HCT116 (cell line): Measurements from ENCODE around the gene KRTAP2-2. TPM values are rescaled to one million over a fixed set of nuclear protein-coding genes. Genes with fewer than 3 reads are reported as not detected.

ENCODE experiments used
- ATAC-seq: fragments of 200-7000 bp; cut with Tn5 transposase; 2 replicates; pipeline ENCODE4 v1.9.1; 2020; ENCODE audit warnings: mild to moderate bottlenecking, moderate library complexity
- BruUV-seq: library from RNA; stranded (reverse); fragments of 400-500 nt; replicated peaks from 2 replicates; lab custom pipeline; 2021; lab: Mats Ljungman, UMichigan
- CTCF ChIA-PET: fragments of 300-600 bp; sonication (Branson Sonifier 250); formaldehyde crosslinking; loops from one replicate; lab custom pipeline; 2021; ENCODE audit warnings: antibody characterized with exemption; lab: Charles Lee
- POLR2A ChIA-PET: fragments of 300-600, 350-600 bp; sonication (Branson Sonifier 250); formaldehyde crosslinking; loops from one replicate; lab custom pipeline; 2021; ENCODE audit warnings: antibody characterized with exemption; lab: Charles Lee
- RAD21 ChIA-PET, 2 experiments: fragments of 300-600 bp; sonication (Branson Sonifier 250); formaldehyde crosslinking; loops; one replicate each; lab custom pipeline; 2023; ENCODE audit warnings: low total read pairs in 2 of 2; ENCODE audit not compliant: uncharacterized antibody in 2 of 2, unreplicated experiment in 2 of 2, low non-redundant PET in 1 of 2; lab: Charles Lee
- DNase-seq: peaks from one replicate; pipeline ENCODE4 v3.0.0-alpha.2; 2010; ENCODE audit warnings: low read depth, low spot score
- H2AFZ ChIP-seq: fragments of 200-600 bp; shearing (Covaris generic), sonication (generic); 2 replicates; pipeline ENCODE4 v1.6.1; 2017; ENCODE audit warnings: low read depth, mixed run types, mixed read lengths, antibody characterized with exemption, low read length; ENCODE audit not compliant: poor library complexity, severe bottlenecking
- H3K27ac ChIP-seq: 2 replicates; pipeline ENCODE4 v1.5.1; 2012; ENCODE audit warnings: low read depth, low read length
- H3K27me3 ChIP-seq: fragments of 200-600 bp; sonication (generic); 2 replicates; pipeline ENCODE4 v1.6.1; 2016; ENCODE audit warnings: mixed run types, low read length, mixed read lengths; ENCODE audit not compliant: insufficient read depth
- H3K36me3 ChIP-seq, 2 experiments: fragments of 200-500 bp in 1 of 2; fragments of 200-600 bp in 1 of 2; sonication (Bioruptor generic) in 1 of 2; sonication (generic) in 1 of 2; 2 replicates each; pipeline versions ENCODE4 v1.5.1 to v1.6.1; 2014 to 2016; ENCODE audit warnings: low read length in 2 of 2, inconsistent platforms in 1 of 2, mixed read lengths in 1 of 2, mixed run types in 1 of 2; ENCODE audit not compliant: insufficient read depth in 2 of 2, control insufficient read depth in 1 of 2
- H3K4me1 ChIP-seq, 2 experiments: fragments of 200-600 bp in 1 of 2; sonication (generic) in 1 of 2; 2 replicates each; pipeline versions ENCODE4 v1.5.1 to v1.6.1; 2012 to 2017; ENCODE audit warnings: low read length in 2 of 2, inconsistent platforms in 1 of 2, mild to moderate bottlenecking in 1 of 2, mixed read lengths in 1 of 2, mixed run types in 1 of 2, moderate library complexity in 1 of 2; ENCODE audit not compliant: insufficient read depth in 2 of 2, control insufficient read depth in 1 of 2
- H3K4me2 ChIP-seq: fragments of 200-600 bp; sonication (generic); 2 replicates; pipeline ENCODE4 v1.6.1; 2017; ENCODE audit warnings: mixed run types, low read length, mixed read lengths
- H3K4me3 ChIP-seq, 2 experiments: fragments of 200-600 bp in 1 of 2; sonication (generic) in 1 of 2; replicated peaks in 1 of 2; 2 replicates each; pipeline ENCODE4 v1.5.1; 2011 to 2016; ENCODE audit warnings: low read length in 2 of 2, control low read depth in 1 of 2, low read depth in 1 of 2, mild to moderate bottlenecking in 1 of 2, mixed read lengths in 1 of 2, mixed run types in 1 of 2
- H3K79me2 ChIP-seq: fragments of 200-600 bp; sonication (generic); 2 replicates; pipeline ENCODE4 v1.6.1; 2017; ENCODE audit warnings: mild to moderate bottlenecking, mixed run types, low read length, moderate library complexity, mixed read lengths; ENCODE audit not compliant: insufficient read depth
- H3K9ac ChIP-seq: fragments of 200-600 bp; sonication (generic); 2 replicates; pipeline ENCODE4 v1.6.1; 2016; ENCODE audit warnings: low read length, mixed read lengths
- H3K9me2 ChIP-seq: fragments of 200-600 bp; sonication (generic), shearing (Covaris generic); 2 replicates; pipeline ENCODE4 v1.6.1; 2017; ENCODE audit warnings: mixed run types, mild to moderate bottlenecking, moderate library complexity; ENCODE audit not compliant: insufficient read depth
- H3K9me3 ChIP-seq, 2 experiments: fragments of 200-500 bp in 1 of 2; fragments of 200-600 bp in 1 of 2; sonication (Bioruptor generic) in 1 of 2; sonication (generic) in 1 of 2; 2 replicates each; pipeline ENCODE4 v1.6.1; 2014 to 2017; ENCODE audit warnings: low read length in 2 of 2, mixed read lengths in 2 of 2, inconsistent platforms in 1 of 2, low read depth in 1 of 2, mild to moderate bottlenecking in 1 of 2, mixed run types in 1 of 2, moderate library complexity in 1 of 2; ENCODE audit not compliant: control insufficient read depth in 1 of 2, insufficient read depth in 1 of 2
- H4K20me1 ChIP-seq: fragments of 200-600 bp; sonication (generic), shearing (Covaris generic); 2 replicates; pipeline ENCODE4 v1.6.1; 2017; ENCODE audit warnings: mixed run types, mild to moderate bottlenecking, moderate library complexity; ENCODE audit not compliant: insufficient read depth
- CBX3 ChIP-seq: IDR thresholded peaks from 2 replicates; pipeline ENCODE4 v1.6.1; 2012; ENCODE audit warnings: low read depth
- EGR1 ChIP-seq: IDR thresholded peaks from 2 replicates; pipeline ENCODE4 v1.6.1; 2012; ENCODE audit warnings: low read depth
- ELF1 ChIP-seq: IDR thresholded peaks from 2 replicates; pipeline ENCODE4 v1.6.1; 2012; ENCODE audit warnings: low read depth, borderline replicate concordance
- EZH2 ChIP-seq: fragments of 200-600 bp; sonication (generic); IDR thresholded peaks from 2 replicates; pipeline ENCODE4 v1.6.1; 2017; ENCODE audit warnings: antibody characterized with exemption, mixed run types
- FOSL1 ChIP-seq: IDR thresholded peaks from 2 replicates; pipeline ENCODE4 v1.6.1; 2012; ENCODE audit warnings: low read depth
- JUND ChIP-seq: IDR thresholded peaks from 2 replicates; pipeline ENCODE4 v1.6.1; 2012
- POLR2A ChIP-seq: IDR thresholded peaks from 2 replicates; pipeline ENCODE4 v1.7.0; 2011; ENCODE audit warnings: borderline replicate concordance; ENCODE audit not compliant: insufficient read depth, insufficient read length; ENCODE audit errors: extremely low read depth
- POLR2AphosphoS5 ChIP-seq: IDR thresholded peaks from 2 replicates; pipeline ENCODE4 v1.6.1; 2011; ENCODE audit warnings: mild to moderate bottlenecking, low read depth, low read length, moderate library complexity
- RAD21 ChIP-seq: IDR thresholded peaks from 2 replicates; pipeline ENCODE4 v1.6.1; 2012; ENCODE audit warnings: low read depth, mild to moderate bottlenecking
- SIN3A ChIP-seq: IDR thresholded peaks from 2 replicates; pipeline ENCODE4 v1.6.1; 2012; ENCODE audit warnings: low read depth
- SP1 ChIP-seq: IDR thresholded peaks from 2 replicates; pipeline ENCODE4 v1.6.1; 2012; ENCODE audit warnings: low read depth
- SRF ChIP-seq: IDR thresholded peaks from 2 replicates; pipeline ENCODE4 v1.6.1; 2012; ENCODE audit warnings: low read depth
- TCF7L2 ChIP-seq: IDR thresholded peaks from 2 replicates; pipeline ENCODE4 v1.7.0; 2011; ENCODE audit warnings: borderline replicate concordance, inconsistent platforms; ENCODE audit not compliant: insufficient read depth, insufficient read length; ENCODE audit errors: extremely low read depth
- YY1 ChIP-seq: IDR thresholded peaks from 2 replicates; pipeline ENCODE4 v1.6.1; 2011; ENCODE audit warnings: low read length, low read depth, moderate library complexity, mild to moderate bottlenecking; ENCODE audit not compliant: insufficient replicate concordance; ENCODE audit errors: extremely low read depth
- ZNF274 ChIP-seq: fragments of 200-500 bp; sonication (Bioruptor generic); IDR thresholded peaks from 2 replicates; pipeline ENCODE4 v1.6.1; 2014; ENCODE audit warnings: mild to moderate bottlenecking, low read depth, low read length, inconsistent platforms
- intact Hi-C: fragments of 100-400 bp; cut with micrococcal nuclease; formaldehyde crosslinking; loops from 2 replicates; pipeline ENCODE4 v1.10.0; 2022
- total RNA-seq: library from RNA; stranded (reverse); gene quantifications from one replicate; pipeline ENCODE4 v1.2.1, GENCODE V29; 2021; ENCODE audit not compliant: unreplicated experiment
- TF ChIP-seq, protein P1 (sequence below): IDR thresholded peaks from 2 replicates; pipeline ENCODE4 v1.6.1; 2012
- TF ChIP-seq, protein P2 (sequence below), 3 experiments: fragments of 200-600 bp in 1 of 3; sonication (generic) in 1 of 3; IDR thresholded peaks in 2 of 3; conservative IDR thresholded peaks in 1 of 3; 2 replicates each; pipeline ENCODE4 v1.5.1; 2012 to 2017; ENCODE audit warnings: low read depth in 2 of 3, low read length in 2 of 3, antibody characterized with exemption in 1 of 3, borderline replicate concordance in 1 of 3, control low read depth in 1 of 3, mild to moderate bottlenecking in 1 of 3, mixed read lengths in 1 of 3, mixed run types in 1 of 3, moderate library complexity in 1 of 3; ENCODE audit not compliant: insufficient read depth in 1 of 3

The KRTAP2-2 gene
- total RNA-seq, 1 experiment from 2014 or later = 1.2 TPM

DNA sequence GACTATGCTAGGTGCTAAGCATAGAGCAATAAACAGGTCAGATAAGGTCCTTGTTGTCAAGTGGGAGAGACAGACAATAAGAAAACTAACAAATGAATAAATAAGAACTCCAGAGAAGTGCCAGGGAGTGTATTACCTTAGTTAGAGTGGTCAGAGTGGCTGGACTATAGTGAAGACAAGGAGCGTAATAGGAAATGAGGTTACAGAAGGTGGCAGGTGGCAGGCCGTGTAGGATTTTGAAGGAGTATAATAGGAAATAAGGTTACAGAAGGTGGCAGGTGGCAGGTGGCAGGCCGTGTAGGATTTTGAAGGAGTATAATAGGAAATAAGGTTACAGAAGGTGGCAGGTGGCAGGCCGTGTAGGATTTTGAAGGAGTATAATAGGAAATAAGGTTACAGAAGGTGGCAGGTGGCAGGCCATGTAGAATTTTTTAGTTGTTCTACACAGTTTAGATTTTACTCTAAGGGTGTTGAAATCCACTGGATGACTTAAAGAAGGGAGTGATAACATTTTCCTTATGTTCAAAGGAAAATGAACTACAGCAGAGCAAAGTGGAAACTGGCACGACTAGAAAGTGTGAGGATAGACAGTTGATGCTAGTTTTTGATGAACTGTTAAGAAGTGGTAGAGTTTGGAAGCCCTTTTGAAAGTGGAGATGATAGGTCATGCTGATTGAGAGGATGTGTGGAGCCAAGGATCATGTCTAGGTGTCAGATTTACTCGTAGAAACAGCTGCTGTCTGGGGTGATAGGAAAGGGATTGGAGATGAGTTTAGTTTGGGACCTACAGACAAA is 42.5 kb downstream of the KRTAP2-2 start:
- ChIA-PET RAD21 (no interaction called here), CTCF (no interaction called here), POLR2A (no interaction called here)
- Histone ChIP-seq H3K36me3 (no peaks in the 10 kb centered on the region), H3K4me2 (no peak overlapping the region), H3K27ac (no peak overlapping the region), H3K9ac (no peak overlapping the region), H2AFZ (no peak overlapping the region), H3K79me2 (no peaks in the 10 kb centered on the region), H3K9me2 (no peaks in the 10 kb centered on the region), H3K27me3 (no peaks in the 10 kb centered on the region), H3K9me3 (no peaks in the 10 kb centered on the region), H3K4me1 (peaks cover 0 to 6% of the 10 kb centered on the region in 2 experiments; a peak in 1 of 4 replicates), H3K4me3 (no peak overlapping the region), H4K20me1 (no peaks in the 10 kb centered on the region)
- no TSS peak for BruUV-seq
- DNase-seq (no peak), ATAC-seq (no peak)
- no peak for TF ChIP-seq FOSL1
- TF ChIP-seq, protein P1, sequence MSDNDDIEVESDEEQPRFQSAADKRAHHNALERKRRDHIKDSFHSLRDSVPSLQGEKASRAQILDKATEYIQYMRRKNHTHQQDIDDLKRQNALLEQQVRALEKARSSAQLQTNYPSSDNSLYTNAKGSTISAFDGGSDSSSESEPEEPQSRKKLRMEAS = no peak
- TF ChIP-seq ZNF274 = no peak
- no peak for TF ChIP-seq RAD21
- TF ChIP-seq SP1 = no peak
- TF ChIP-seq SIN3A = no peak
- TF ChIP-seq YY1 = no peak
- TF ChIP-seq EGR1 = no peak
- TF ChIP-seq EZH2 = no peak
- TF ChIP-seq JUND = no peak
- no peak for TF ChIP-seq SRF
- no peak for TF ChIP-seq POLR2A
- no peak for TF ChIP-seq POLR2AphosphoS5
- no peak for TF ChIP-seq TCF7L2
- TF ChIP-seq CBX3 = no peak
- TF ChIP-seq ELF1 = no peak
- TF ChIP-seq, protein P2, sequence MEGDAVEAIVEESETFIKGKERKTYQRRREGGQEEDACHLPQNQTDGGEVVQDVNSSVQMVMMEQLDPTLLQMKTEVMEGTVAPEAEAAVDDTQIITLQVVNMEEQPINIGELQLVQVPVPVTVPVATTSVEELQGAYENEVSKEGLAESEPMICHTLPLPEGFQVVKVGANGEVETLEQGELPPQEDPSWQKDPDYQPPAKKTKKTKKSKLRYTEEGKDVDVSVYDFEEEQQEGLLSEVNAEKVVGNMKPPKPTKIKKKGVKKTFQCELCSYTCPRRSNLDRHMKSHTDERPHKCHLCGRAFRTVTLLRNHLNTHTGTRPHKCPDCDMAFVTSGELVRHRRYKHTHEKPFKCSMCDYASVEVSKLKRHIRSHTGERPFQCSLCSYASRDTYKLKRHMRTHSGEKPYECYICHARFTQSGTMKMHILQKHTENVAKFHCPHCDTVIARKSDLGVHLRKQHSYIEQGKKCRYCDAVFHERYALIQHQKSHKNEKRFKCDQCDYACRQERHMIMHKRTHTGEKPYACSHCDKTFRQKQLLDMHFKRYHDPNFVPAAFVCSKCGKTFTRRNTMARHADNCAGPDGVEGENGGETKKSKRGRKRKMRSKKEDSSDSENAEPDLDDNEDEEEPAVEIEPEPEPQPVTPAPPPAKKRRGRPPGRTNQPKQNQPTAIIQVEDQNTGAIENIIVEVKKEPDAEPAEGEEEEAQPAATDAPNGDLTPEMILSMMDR (IDR thresholded peaks at IDR 0.05 in 2 of 3, conservative IDR thresholded peaks at IDR 0.05 in 1 of 3; ENCODE audit: borderline replicate concordance in 1 of 3, insufficient read depth in 1 of 3, low read depth in 2 of 3, low read length in 2 of 3) = no peak
- intact Hi-C loops = no loop called here
